Right atrium auricular region (tissue), 2 donors: ENCODE data around the gene IL21R. TPM values are rescaled to one million over a fixed set of nuclear protein-coding genes. Genes with fewer than 3 reads are reported as not detected.

Source experiments
- DNase-seq: peaks from one replicate; pipeline ENCODE4 v3.0.0-alpha.2; 2019; ENCODE audit warnings: low spot score
- H3K27ac ChIP-seq, 2 donors: fragments of 200-600 bp; sonication (generic); 1 replicate in 1 of 2; 2 replicates in 1 of 2; pipeline ENCODE4 v1.5.1; 2016 to 2019
- H3K27me3 ChIP-seq, 2 donors: fragments of 200-600 bp; sonication (generic); one replicate each; pipeline versions ENCODE4 v1.5.1 to v1.6.0; 2017 to 2019
- H3K36me3 ChIP-seq: fragments of 200-600 bp; sonication (generic); one replicate; pipeline ENCODE4 v1.5.1; 2016
- H3K4me1 ChIP-seq, 2 donors: fragments of 200-600 bp; sonication (generic); one replicate each; pipeline versions ENCODE4 v1.5.1 to v1.6.0; 2017 to 2019
- H3K4me3 ChIP-seq, 2 donors: fragments of 200-600 bp; sonication (generic); 1 replicate in 1 of 2; 2 replicates in 1 of 2; pipeline ENCODE4 v1.5.1; 2017 to 2019; ENCODE audit warnings: mild to moderate bottlenecking in 1 of 2, moderate library complexity in 1 of 2
- H3K9me3 ChIP-seq, 2 donors: fragments of 200-600 bp; sonication (generic); one replicate each; pipeline ENCODE4 v1.5.1; 2019
- CTCF ChIP-seq, 2 donors: fragments of 200-600 bp; sonication (generic); IDR thresholded peaks; one replicate each; pipeline ENCODE4 v1.5.1; 2019; ENCODE audit warnings: antibody characterized with exemption in 2 of 2
- total RNA-seq, 2 donors: library from RNA; depleted of rRNA; stranded (reverse); fragments of >200 nt; gene quantifications; one replicate each; pipeline ENCODE4 v1.1.0, GENCODE V29; 2016

Gene IL21R
- total RNA-seq, 2 donors from 2014 or later: 0.07 to 1.3 TPM

GRCh38 chr16:27472091-27473020 lies 70.4 kb downstream of the IL21R start:
- no peak overlapping the region for H3K27ac ChIP-seq
- DNase-seq: no peak
- H3K4me3 ChIP-seq: no peak overlapping the region
- no peaks in the 10 kb centered on the region for H3K9me3 ChIP-seq
- H3K27me3 ChIP-seq: no peaks in the 10 kb centered on the region
- H3K4me1 ChIP-seq: no peaks in the 10 kb centered on the region
- TF ChIP-seq CTCF (IDR thresholded peaks at IDR 0.05): no peak
- H3K36me3 ChIP-seq: peaks cover 96% of the 10 kb centered on the region

GRCh38 chr16:27473101-27473900 lies 71.3 kb downstream of the IL21R start:
- Histone ChIP-seq H3K9me3 (no peaks in the 10 kb centered on the region), H3K4me3 (no peak overlapping the region), H3K4me1 (no peaks in the 10 kb centered on the region), H3K27me3 (no peaks in the 10 kb centered on the region), H3K36me3 (peaks cover 96% of the 10 kb centered on the region), H3K27ac (no peak overlapping the region)
- DNase-seq: no peak
- TF ChIP-seq CTCF (IDR thresholded peaks at IDR 0.05): no peak

- Histone ChIP-seq H3K27me3 (no peaks in the 10 kb centered on the region), H3K27ac (no peak overlapping the region), H3K4me1 (no peaks in the 10 kb centered on the region), H3K36me3 (peaks cover 95% of the 10 kb centered on the region), H3K4me3 (no peak overlapping the region), H3K9me3 (no peaks in the 10 kb centered on the region)
- no peak for TF ChIP-seq CTCF (IDR thresholded peaks at IDR 0.05)
- DNase-seq: no peak
Measured at GRCh38 chr16:27474041-27474440, 72.1 kb downstream of the IL21R start.

- Histone ChIP-seq H3K4me1 (no peaks in the 10 kb centered on the region), H3K36me3 (peaks cover 86% of the 10 kb centered on the region), H3K27ac (no peak overlapping the region), H3K4me3 (no peak overlapping the region), H3K27me3 (no peaks in the 10 kb centered on the region), H3K9me3 (no peaks in the 10 kb centered on the region)
- DNase-seq: no peak
- no peak for TF ChIP-seq CTCF (IDR thresholded peaks at IDR 0.05)
Measured at GRCh38 chr16:27474921-27475320, 72.9 kb downstream of the IL21R start.

- DNase-seq: no peak
- no peak for TF ChIP-seq CTCF (IDR thresholded peaks at IDR 0.05)
- H3K9me3 ChIP-seq: no peaks in the 10 kb centered on the region
- no peaks in the 10 kb centered on the region for H3K4me1 ChIP-seq
- no peaks in the 10 kb centered on the region for H3K27me3 ChIP-seq
- H3K4me3 ChIP-seq: no peak overlapping the region
- H3K36me3 ChIP-seq: peaks cover 85% of the 10 kb centered on the region
- H3K27ac ChIP-seq: no peak overlapping the region
Measured at GRCh38 chr16:27475561-27475960, 73.6 kb downstream of the IL21R start.
